ENCODE measurements around the gene AMN.
A peak's percentile ranks its signal among the peaks of the same experiment; 100 is the strongest.
"Not testable (repeated sequence)": the region's sequence is repeated elsewhere in the genome, so short reads cannot be mapped to it uniquely, and the experiment has no call there.

The AMN gene

DNA sequence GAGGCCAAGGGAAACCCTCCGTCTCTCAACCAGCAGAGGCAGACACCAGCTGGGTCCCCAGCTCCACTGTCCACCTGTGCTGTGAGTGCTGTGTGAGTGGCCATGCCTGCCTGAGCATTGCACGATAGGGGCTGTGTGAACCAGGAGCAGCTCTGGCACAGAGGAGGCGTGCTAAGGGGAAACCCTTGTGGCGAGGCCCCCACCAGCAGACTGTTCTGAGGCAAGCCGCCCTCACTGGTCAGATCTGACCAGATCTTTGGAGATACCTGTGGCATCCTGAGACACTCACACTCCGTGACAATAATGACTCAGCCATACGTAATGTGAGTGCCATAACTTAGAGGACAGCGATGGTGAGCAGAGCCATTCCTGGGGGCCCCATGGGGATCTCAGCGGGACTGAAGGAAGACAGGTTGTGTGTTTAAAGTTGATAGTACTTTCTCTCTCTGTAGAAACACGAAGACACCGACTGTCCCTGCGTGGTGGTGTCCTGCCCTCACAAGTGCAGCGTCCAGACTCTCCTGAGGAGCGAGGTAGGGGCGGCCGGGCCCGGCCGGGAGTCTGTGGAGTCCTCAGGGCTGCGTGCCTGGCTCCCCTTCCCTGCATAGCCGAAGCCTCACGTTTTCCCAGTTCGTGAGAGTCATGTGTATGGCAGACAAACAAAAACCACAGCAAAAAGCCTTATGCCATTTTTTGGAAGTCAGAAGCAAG, 36.6 kb upstream of the AMN start:
- no peak overlapping the region for H3K27ac ChIP-seq (ENCODE audit: low read depth, low read length)
- no peaks in the 10 kb centered on the region for H3K9me3 ChIP-seq (ENCODE audit: insufficient read depth, low read depth, low read length)
- no peak overlapping the region for H3K4me3 ChIP-seq (ENCODE audit: low read length)
- no peaks in the 10 kb centered on the region for H3K4me1 ChIP-seq (ENCODE audit: insufficient read depth, low read length)
- 94% methylated on average over 22 of the region's 22 CpGs for WGBS
- no peaks in the 10 kb centered on the region for H3K27me3 ChIP-seq (ENCODE audit: insufficient read depth, low read length)
- H3K9ac ChIP-seq (ENCODE audit: low read depth, low read length): no peak overlapping the region
- H3K36me3 ChIP-seq (ENCODE audit: insufficient read depth, low read length): 0 out of 2 replicates have a peak, but pooled peaks cover 2% of the 10 kb centered on the region

DNA sequence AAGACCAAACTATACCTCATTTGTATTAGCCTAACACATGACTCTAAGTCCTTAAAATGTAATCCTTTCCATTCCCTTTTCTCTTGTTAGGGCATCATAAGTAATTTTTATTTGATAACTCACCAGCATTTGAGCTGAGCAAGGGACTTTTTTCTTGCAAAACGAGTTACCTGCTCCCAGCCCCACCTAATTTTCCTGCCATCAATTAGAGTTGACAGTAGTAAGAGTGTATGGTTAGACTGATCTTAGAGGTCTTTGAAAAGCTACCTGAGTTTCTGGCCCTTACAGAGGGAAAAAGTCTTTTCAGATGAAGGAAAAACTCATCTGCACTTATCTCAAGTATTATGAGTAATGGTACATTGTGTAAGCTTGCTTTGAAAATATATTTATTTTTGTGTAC, 33.7 kb upstream of the AMN start:
- WGBS: no CpG with 5 or more reads among the region's 1 CpG
- no peaks in the 10 kb centered on the region for H3K27me3 ChIP-seq (ENCODE audit: insufficient read depth, low read length)
- no peak overlapping the region for H3K27ac ChIP-seq (ENCODE audit: low read depth, low read length)
- H3K4me1 ChIP-seq (ENCODE audit: insufficient read depth, low read length): no peaks in the 10 kb centered on the region
- no peaks in the 10 kb centered on the region for H3K9me3 ChIP-seq (ENCODE audit: insufficient read depth, low read depth, low read length)
- no peak overlapping the region for H3K4me3 ChIP-seq (ENCODE audit: low read length)
- H3K36me3 ChIP-seq (ENCODE audit: insufficient read depth, low read length): no peaks in the 10 kb centered on the region
- H3K9ac ChIP-seq (ENCODE audit: low read depth, low read length): no peak overlapping the region

DNA sequence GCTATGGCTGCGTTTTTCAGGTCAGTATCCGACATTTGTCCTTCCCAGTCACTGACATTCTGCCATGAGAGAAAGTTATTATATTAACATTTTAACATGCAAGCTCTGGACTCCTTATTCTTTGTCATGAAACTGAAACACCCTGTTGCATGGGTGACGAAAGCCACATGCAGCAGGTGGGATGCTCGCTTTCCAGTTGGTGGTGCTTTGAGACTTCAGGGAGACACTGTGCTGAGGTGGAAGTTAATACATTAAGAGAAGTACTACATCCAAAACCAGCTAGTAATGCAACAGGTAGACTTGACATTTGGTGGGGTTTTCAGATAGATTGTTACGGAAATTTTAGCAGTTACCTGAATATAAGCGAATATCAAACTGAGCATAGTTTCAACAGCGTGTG, 32.8 kb upstream of the AMN start:
- Histone ChIP-seq H3K27ac (ENCODE audit: low read depth, low read length) (no peak overlapping the region), H3K9me3 (ENCODE audit: insufficient read depth, low read depth, low read length) (no peaks in the 10 kb centered on the region), H3K9ac (ENCODE audit: low read depth, low read length) (no peak overlapping the region), H3K4me1 (ENCODE audit: insufficient read depth, low read length) (no peaks in the 10 kb centered on the region), H3K27me3 (ENCODE audit: insufficient read depth, low read length) (no peaks in the 10 kb centered on the region), H3K36me3 (ENCODE audit: insufficient read depth, low read length) (no peaks in the 10 kb centered on the region), H3K4me3 (ENCODE audit: low read length) (no peak overlapping the region)
- WGBS: 91% methylated on average over 7 of the region's 7 CpGs

DNA sequence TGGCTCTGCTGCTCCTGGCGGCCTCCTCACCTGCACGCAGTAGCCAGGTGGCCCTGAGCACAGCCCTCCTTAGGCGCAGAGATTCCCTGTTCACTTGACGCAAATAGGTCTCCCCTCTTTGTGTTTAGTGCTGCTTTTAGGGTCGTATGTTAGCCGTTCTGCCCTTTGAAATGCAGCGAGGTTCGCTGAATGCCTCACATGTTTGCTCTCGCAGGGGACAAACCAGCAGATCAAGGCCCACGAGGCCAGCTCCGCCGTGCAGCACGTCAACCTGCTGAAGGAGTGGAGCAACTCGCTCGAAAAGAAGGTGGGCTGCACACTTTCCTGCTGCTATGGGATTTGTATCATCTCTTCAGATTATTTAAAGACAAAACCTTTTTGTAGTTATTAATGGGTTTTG, 31.4 kb upstream of the AMN start:
- Histone ChIP-seq H3K36me3 (ENCODE audit: insufficient read depth, low read length) (no peaks in the 10 kb centered on the region), H3K4me1 (ENCODE audit: insufficient read depth, low read length) (no peaks in the 10 kb centered on the region), H3K4me3 (ENCODE audit: low read length) (no peak overlapping the region), H3K27ac (ENCODE audit: low read depth, low read length) (no peak overlapping the region), H3K9ac (ENCODE audit: low read depth, low read length) (no peak overlapping the region; the same call in 1 of the 2 replicates), H3K27me3 (ENCODE audit: insufficient read depth, low read length) (no peaks in the 10 kb centered on the region), H3K9me3 (ENCODE audit: insufficient read depth, low read depth, low read length) (no peaks in the 10 kb centered on the region)
- 85% methylated on average over 15 of the region's 15 CpGs for WGBS

DNA sequence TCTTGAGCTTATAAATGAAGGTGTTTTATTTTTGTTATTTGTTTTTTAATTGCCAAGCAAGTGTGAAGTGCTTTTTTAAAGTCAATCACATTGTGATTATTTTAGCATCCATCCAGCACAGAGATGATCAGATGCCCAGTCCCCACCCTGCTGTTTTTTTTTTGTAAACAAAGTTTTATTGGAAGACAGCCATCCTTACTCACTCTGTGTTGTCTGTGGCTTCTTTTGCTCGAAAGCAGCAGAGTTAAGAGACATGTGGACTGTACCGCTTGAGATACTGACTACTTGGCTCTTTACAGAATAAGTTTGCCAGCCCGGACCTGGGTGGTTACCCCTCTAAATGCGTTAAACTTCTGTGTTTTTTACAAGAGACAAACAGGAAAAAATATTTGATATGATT, 30.9 kb upstream of the AMN start:
- no peaks in the 10 kb centered on the region for H3K36me3 ChIP-seq (ENCODE audit: insufficient read depth, low read length)
- WGBS: 90% methylated on average over 4 of the region's 4 CpGs
- H3K4me1 ChIP-seq (ENCODE audit: insufficient read depth, low read length): no peaks in the 10 kb centered on the region
- H3K27me3 ChIP-seq (ENCODE audit: insufficient read depth, low read length): no peaks in the 10 kb centered on the region
- no peak overlapping the region for H3K27ac ChIP-seq (ENCODE audit: low read depth, low read length)
- H3K9ac ChIP-seq (ENCODE audit: low read depth, low read length): no peak overlapping the region
- H3K4me3 ChIP-seq (ENCODE audit: low read length): no peak overlapping the region
- H3K9me3 ChIP-seq (ENCODE audit: insufficient read depth, low read depth, low read length): no peaks in the 10 kb centered on the region

DNA sequence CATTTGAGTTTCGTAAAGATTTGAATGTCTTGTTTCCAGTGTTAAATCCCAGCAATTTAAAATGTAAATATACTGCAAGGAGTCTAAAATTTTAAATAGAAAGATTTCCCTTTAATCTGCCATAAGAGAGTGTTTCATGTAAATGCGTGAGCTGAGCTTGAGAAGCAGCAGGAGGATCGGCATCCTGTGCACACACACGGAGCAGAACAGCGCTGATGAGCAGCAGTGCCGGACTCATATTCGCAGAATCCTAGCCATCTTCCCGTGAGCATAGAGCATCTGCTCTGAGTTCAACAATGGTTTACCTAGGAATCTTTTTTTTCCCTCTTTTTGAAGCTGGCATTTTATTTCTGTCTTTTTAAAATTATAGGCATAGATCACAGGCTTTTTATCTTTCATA, 29.8 kb upstream of the AMN start:
- WGBS: 96% methylated on average over 8 of the region's 8 CpGs
- Histone ChIP-seq H3K36me3 (ENCODE audit: insufficient read depth, low read length) (no peaks in the 10 kb centered on the region), H3K27ac (ENCODE audit: low read depth, low read length) (no peak overlapping the region), H3K27me3 (ENCODE audit: insufficient read depth, low read length) (no peaks in the 10 kb centered on the region), H3K4me3 (ENCODE audit: low read length) (no peak overlapping the region), H3K9me3 (ENCODE audit: insufficient read depth, low read depth, low read length) (no peaks in the 10 kb centered on the region), H3K4me1 (ENCODE audit: insufficient read depth, low read length) (no peaks in the 10 kb centered on the region), H3K9ac (ENCODE audit: low read depth, low read length) (no peak overlapping the region)

DNA sequence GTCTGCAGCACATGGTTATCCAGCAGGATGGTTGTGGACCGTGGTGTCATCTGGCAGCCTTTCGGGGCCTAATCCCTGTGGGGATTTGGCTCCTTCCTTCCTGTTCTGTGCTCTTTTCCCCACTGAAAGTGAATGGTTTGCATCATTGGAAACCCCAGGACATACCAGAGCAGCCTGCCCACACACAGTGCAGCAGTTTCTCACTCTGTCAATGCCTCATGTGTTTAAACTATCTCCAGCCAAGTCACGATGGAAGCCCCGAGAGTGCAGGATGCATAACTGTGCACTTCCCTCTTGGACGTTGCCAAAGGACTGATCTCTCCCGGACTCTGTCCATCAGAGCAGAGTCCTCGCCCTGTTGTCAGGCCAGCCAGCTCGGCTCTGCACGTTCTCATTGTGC, 29.0 kb upstream of the AMN start:
- H3K4me3 ChIP-seq (ENCODE audit: low read length): no peak overlapping the region
- 95% methylated on average over 9 of the region's 9 CpGs for WGBS
- H3K27ac ChIP-seq (ENCODE audit: low read depth, low read length): no peak overlapping the region
- H3K9ac ChIP-seq (ENCODE audit: low read depth, low read length): no peak overlapping the region
- no peaks in the 10 kb centered on the region for H3K4me1 ChIP-seq (ENCODE audit: insufficient read depth, low read length)
- H3K27me3 ChIP-seq (ENCODE audit: insufficient read depth, low read length): no peaks in the 10 kb centered on the region
- H3K9me3 ChIP-seq (ENCODE audit: insufficient read depth, low read depth, low read length): no peaks in the 10 kb centered on the region
- H3K36me3 ChIP-seq (ENCODE audit: insufficient read depth, low read length): no peaks in the 10 kb centered on the region

DNA sequence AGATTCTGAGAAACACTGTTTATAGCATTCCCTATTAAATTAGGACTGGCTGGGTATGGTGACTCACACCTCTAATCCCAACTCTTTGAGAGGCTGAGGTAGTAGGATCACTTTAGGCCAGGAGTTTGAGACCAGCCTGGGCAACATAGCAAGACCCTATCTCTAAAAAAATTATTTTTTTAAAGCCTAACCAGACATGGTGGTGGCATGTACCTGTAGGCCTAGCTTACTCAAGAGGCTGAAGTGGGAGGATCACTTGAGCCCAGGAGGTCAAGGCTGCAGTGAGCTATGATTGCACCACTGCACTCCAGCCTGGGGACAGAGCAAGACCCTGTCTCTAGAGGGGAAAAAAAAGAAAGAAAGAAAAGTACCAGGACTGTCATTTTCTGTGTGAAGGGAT, 25.7 kb upstream of the AMN start:
- not testable (repeated sequence) for H3K27ac ChIP-seq (ENCODE audit: low read depth, low read length); H3K27me3 ChIP-seq (ENCODE audit: insufficient read depth, low read length); H3K4me1 ChIP-seq (ENCODE audit: insufficient read depth, low read length); H3K9me3 ChIP-seq (ENCODE audit: insufficient read depth, low read depth, low read length); H3K9ac ChIP-seq (ENCODE audit: low read depth, low read length); H3K36me3 ChIP-seq (ENCODE audit: insufficient read depth, low read length); H3K4me3 ChIP-seq (ENCODE audit: low read length)

DNA sequence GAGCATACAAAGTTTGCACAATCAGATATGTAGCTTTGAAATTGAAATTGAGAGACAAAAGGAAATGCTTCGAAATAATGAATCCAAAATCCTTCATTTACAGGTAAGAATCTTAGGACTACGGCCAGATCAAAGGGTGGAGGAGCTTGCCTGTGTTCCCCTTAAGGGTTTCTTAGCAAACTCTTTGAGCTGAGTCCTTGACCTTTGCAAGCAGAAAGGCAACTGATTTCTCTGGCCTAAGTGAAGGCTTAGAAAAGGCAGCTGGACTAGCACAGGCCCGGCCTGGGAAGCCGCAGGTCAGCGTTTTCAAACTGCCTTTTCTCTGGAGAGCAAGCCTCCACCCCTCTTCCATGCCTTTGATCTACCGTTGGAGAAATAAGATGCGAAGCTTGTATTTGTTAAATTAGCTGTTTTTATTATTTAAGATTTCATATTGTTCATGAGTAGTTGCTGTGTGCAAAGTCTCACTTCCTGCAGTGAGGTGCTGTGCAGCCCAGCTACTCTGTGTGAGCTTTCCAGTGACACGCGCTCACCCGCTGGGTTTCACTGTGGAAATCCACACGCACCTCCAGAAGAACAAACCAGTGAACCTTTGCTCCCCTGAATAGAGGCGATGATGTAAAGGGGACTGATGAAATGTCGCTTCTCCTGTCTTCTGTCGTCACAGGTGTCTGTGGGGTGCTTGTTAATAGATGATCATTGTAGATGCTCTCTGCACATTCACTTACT, 25.0 kb upstream of the AMN start:
- Histone ChIP-seq H3K4me1 (ENCODE audit: insufficient read depth, low read length) (no peaks in the 10 kb centered on the region), H3K27ac (ENCODE audit: low read depth, low read length) (no peak overlapping the region), H3K9me3 (ENCODE audit: insufficient read depth, low read depth, low read length) (no peaks in the 10 kb centered on the region), H3K27me3 (ENCODE audit: insufficient read depth, low read length) (no peaks in the 10 kb centered on the region), H3K9ac (ENCODE audit: low read depth, low read length) (no peak overlapping the region), H3K4me3 (ENCODE audit: low read length) (no peak overlapping the region), H3K36me3 (ENCODE audit: insufficient read depth, low read length) (no peaks in the 10 kb centered on the region)
- WGBS: 97% methylated on average over 13 of the region's 14 CpGs

DNA sequence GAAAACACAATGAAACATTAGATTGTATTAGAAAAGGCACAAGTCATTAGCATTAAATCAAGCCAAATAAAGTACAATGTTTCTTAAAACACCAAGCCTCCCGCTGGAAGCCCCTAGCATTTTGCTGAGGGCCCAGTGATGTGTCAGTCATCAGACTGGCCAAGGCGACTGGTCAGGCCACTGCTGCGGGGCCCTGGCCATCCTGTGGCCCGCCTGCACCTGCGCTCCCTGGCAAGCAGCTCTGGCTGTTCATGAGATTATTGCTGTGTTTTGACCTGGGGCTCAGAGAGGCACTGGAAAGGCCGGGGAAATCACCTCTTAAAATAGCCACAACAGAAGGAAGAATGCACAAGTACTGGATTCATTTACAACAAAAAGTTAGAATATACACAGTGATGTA, 24.2 kb upstream of the AMN start:
- H3K27me3 ChIP-seq (ENCODE audit: insufficient read depth, low read length): no peaks in the 10 kb centered on the region
- no peaks in the 10 kb centered on the region for H3K36me3 ChIP-seq (ENCODE audit: insufficient read depth, low read length)
- H3K4me1 ChIP-seq (ENCODE audit: insufficient read depth, low read length): no peaks in the 10 kb centered on the region
- WGBS: 94% methylated on average over 6 of the region's 6 CpGs
- H3K27ac ChIP-seq (ENCODE audit: low read depth, low read length): no peak overlapping the region
- H3K9me3 ChIP-seq (ENCODE audit: insufficient read depth, low read depth, low read length): no peaks in the 10 kb centered on the region
- no peak overlapping the region for H3K9ac ChIP-seq (ENCODE audit: low read depth, low read length)
- H3K4me3 ChIP-seq (ENCODE audit: low read length): no peak overlapping the region

DNA sequence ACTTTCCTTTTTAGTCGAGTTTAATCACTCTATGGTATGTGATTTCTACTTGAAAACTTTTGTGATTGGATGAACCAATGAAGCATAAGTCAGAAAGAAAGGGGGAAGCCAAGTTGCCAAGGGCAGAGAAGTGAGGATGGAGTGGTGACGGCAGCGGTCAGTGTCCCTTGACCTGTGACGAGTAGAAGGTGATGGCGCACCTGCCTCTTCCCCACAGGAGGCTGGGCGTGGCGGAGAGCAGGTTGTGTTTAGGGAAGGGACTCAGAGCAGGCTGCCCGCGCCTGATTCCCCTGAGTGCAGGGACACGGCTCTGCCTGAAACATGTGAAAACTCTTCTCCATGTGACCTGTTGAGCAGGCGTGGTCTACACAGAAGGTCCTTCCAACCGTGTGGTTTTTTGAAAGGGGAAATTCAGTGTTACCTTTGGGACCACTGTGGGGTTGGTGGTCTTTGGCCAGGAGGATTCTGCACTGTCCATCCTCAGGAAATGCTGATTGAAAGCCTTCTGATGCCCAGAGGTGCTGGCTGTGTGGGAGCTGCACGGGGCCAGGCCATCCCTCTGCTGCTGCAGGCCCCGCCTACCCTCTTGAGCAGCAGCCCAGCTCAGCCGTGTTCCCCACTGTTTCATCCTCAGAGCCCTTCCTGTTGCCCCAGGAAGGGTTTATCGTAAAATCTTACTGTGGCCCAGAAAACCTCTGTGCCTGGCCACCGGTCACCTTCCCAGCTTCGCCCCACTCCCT, 23.5 kb upstream of the AMN start:
- Histone ChIP-seq H3K9me3 (ENCODE audit: insufficient read depth, low read depth, low read length) (no peaks in the 10 kb centered on the region), H3K4me3 (ENCODE audit: low read length) (no peak overlapping the region), H3K4me1 (ENCODE audit: insufficient read depth, low read length) (no peaks in the 10 kb centered on the region), H3K9ac (ENCODE audit: low read depth, low read length) (peak overlapping the region; percentile 8; the same call in 1 of the 2 replicates), H3K27me3 (ENCODE audit: insufficient read depth, low read length) (no peaks in the 10 kb centered on the region), H3K36me3 (ENCODE audit: insufficient read depth, low read length) (no peaks in the 10 kb centered on the region), H3K27ac (ENCODE audit: low read depth, low read length) (no peak overlapping the region)
- WGBS: 91% methylated on average over 18 of the region's 18 CpGs

Data from HUES64 (cell line).